ENCODE results near the gene CCDC154.

GRCh38 chr16:1489077-1489476 lies 44.7 kb upstream of the CCDC154 start:
- TF ChIP-seq POLR2AphosphoS5 (IDR thresholded peaks at IDR 0.05) (no peak), POLR2A (IDR thresholded peaks at IDR 0.05) (no peak)
